Endothelial cell (in vitro differentiated cells): Measurements from ENCODE around the gene WWP2. TPM values are rescaled to one million over a fixed set of nuclear protein-coding genes. Genes with fewer than 3 reads are reported as not detected.
"Not testable (repeated sequence)": the region's sequence is repeated elsewhere in the genome, so short reads cannot be mapped to it uniquely, and the experiment has no call there.

Experiments used
- DNase-seq: peaks from one replicate; pipeline ENCODE4 v3.0.0; 2021; ENCODE audit warnings: low spot score
- H3K27ac Mint-ChIP-seq: one replicate; pipeline ENCODE4 v1.8.0; 2021; ENCODE audit warnings: mixed read lengths, inconsistent platforms; ENCODE audit not compliant: unreplicated experiment
- H3K27me3 Mint-ChIP-seq: one replicate; pipeline ENCODE4 v1.8.0; 2021; ENCODE audit warnings: mild to moderate bottlenecking, moderate library complexity, mixed read lengths, inconsistent platforms; ENCODE audit not compliant: unreplicated experiment
- H3K36me3 Mint-ChIP-seq: one replicate; pipeline ENCODE4 v1.8.0; 2021; ENCODE audit warnings: mild to moderate bottlenecking, low read depth, mixed read lengths, inconsistent platforms; ENCODE audit not compliant: unreplicated experiment
- H3K4me1 Mint-ChIP-seq: one replicate; pipeline ENCODE4 v1.8.0; 2021; ENCODE audit warnings: mild to moderate bottlenecking, mixed read lengths, inconsistent platforms; ENCODE audit not compliant: unreplicated experiment
- H3K4me3 Mint-ChIP-seq: one replicate; pipeline ENCODE4 v1.8.0; 2021; ENCODE audit warnings: mild to moderate bottlenecking, mixed read lengths, inconsistent platforms; ENCODE audit not compliant: unreplicated experiment
- H3K9me3 Mint-ChIP-seq: one replicate; pipeline ENCODE4 v1.8.0; 2021; ENCODE audit warnings: mixed read lengths, inconsistent platforms; ENCODE audit not compliant: unreplicated experiment
- CTCF ChIP-seq: fragments of 200-600 bp; sonication (generic); IDR thresholded peaks from one replicate; pipeline ENCODE4 v1.5.0; 2021; ENCODE audit warnings: antibody characterized with exemption; ENCODE audit not compliant: unreplicated experiment
- total RNA-seq: library from RNA; stranded (reverse); fragmentation: NEBNext Ultra II Directional; extraction: Animal tissue kit (Norgen Biotek cat#: 25700); gene quantifications from one replicate; pipeline ENCODE4 v1.2.1, GENCODE V29; 2021; ENCODE audit not compliant: unreplicated experiment

WWP2 gene
- total RNA-seq, 1 donor from 2014 or later = 35.3 TPM

GRCh38 chr16:69754469-69755310 is 7.4 kb upstream of the WWP2 start, which contains the start of gene NOB1:
Gene NOB1 (minus strand): TSS chr16:69754926. CDS start chr16:69754910, 16 bp downstream.
- Mint-ChIP-seq H3K27ac (peak within 1 kb of the TSS; percentile 94), H3K9me3 (no peaks in the 10 kb centered on the region), H3K4me3 (peak within 1 kb of the TSS; percentile 100), H3K27me3 (peaks cover 3% of the 10 kb centered on the region), H3K36me3 (peaks cover 4% of the 10 kb centered on the region), H3K4me1 (peaks cover 19% of the 10 kb centered on the region)
- DNase-seq = peak; percentile 98
- peak; percentile 94 for TF ChIP-seq CTCF

GRCh38 chr16:69756705-69757104 is 5.4 kb upstream of the WWP2 start:
- Mint-ChIP-seq H3K4me1 (peaks cover 19% of the 10 kb centered on the region), H3K27me3 (peaks cover 3% of the 10 kb centered on the region), H3K27ac (no peak overlapping the region), H3K9me3 (no peaks in the 10 kb centered on the region), H3K36me3 (no peaks in the 10 kb centered on the region), H3K4me3 (no peak overlapping the region)
- TF ChIP-seq CTCF = no peak
- DNase-seq = no peak

- Mint-ChIP-seq H3K4me1 (peaks cover 21% of the 10 kb centered on the region), H3K27ac (peak overlapping the region; percentile 84)
- H3K9me3 Mint-ChIP-seq, DNase-seq, H3K27me3 Mint-ChIP-seq, H3K4me3 Mint-ChIP-seq, H3K36me3 Mint-ChIP-seq: not testable (repeated sequence)
Observed at GRCh38 chr16:69757375-69757774, 4.8 kb upstream of the WWP2 start.

GRCh38 chr16:69762814-69763598 is 874 bp downstream of the WWP2 start:
- H3K27ac Mint-ChIP-seq = peak overlapping the region; percentile 96
- DNase-seq = no peak
- TF ChIP-seq CTCF = no peak
- H3K9me3 Mint-ChIP-seq = no peaks in the 10 kb centered on the region
- peaks cover 8% of the 10 kb centered on the region for H3K27me3 Mint-ChIP-seq
- H3K4me1 Mint-ChIP-seq = peaks cover 10% of the 10 kb centered on the region
- H3K4me3 Mint-ChIP-seq = peak overlapping the region; percentile 95
- peaks cover 6% of the 10 kb centered on the region for H3K36me3 Mint-ChIP-seq

GRCh38 chr16:69763599-69763942 is 1.4 kb downstream of the WWP2 start:
- Mint-ChIP-seq H3K27me3 (peaks cover 8% of the 10 kb centered on the region), H3K27ac (peak overlapping the region; percentile 93)
- TF ChIP-seq CTCF = no peak

More at GRCh38 chr16:69763599-69763942, 1.4 kb downstream of the WWP2 start:
- Mint-ChIP-seq H3K4me3 (peak overlapping the region; percentile 95), H3K4me1 (peaks cover 8% of the 10 kb centered on the region), H3K36me3 (peaks cover 6% of the 10 kb centered on the region), H3K9me3 (no peaks in the 10 kb centered on the region)
- DNase-seq = no peak
